HK-2 (cell line): Measurements from ENCODE around the gene PPIE.
"Not testable (repeated sequence)": the region's sequence is repeated elsewhere in the genome, so short reads cannot be mapped to it uniquely, and the experiment has no call there.

Source experiments
- DNase-seq: peaks from one replicate; pipeline ENCODE4 v3.0.0-alpha.2; 2018; ENCODE audit not compliant: unreplicated experiment

The PPIE gene

DNA sequence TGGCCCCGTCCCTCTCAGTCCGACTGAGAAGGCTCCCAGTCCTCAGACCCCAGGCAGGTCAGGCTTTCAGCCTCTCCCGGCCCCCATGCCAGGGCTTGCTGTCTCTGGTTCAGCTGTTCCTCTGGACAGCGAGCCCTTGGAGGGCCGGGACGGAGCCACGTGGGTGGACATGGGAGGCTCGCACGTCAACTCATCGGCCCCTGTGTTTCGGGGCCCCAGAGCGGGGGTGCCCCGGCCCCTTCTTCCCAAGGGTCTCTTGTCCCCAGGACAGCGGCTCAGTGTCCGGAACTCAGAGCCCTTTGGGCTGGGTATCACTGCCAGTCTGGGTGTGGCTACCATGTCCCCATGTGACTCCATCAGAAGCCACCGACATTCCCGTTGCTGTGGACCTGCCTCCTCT, 39.2 kb downstream of the PPIE start:
- not testable (repeated sequence) for DNase-seq

DNA sequence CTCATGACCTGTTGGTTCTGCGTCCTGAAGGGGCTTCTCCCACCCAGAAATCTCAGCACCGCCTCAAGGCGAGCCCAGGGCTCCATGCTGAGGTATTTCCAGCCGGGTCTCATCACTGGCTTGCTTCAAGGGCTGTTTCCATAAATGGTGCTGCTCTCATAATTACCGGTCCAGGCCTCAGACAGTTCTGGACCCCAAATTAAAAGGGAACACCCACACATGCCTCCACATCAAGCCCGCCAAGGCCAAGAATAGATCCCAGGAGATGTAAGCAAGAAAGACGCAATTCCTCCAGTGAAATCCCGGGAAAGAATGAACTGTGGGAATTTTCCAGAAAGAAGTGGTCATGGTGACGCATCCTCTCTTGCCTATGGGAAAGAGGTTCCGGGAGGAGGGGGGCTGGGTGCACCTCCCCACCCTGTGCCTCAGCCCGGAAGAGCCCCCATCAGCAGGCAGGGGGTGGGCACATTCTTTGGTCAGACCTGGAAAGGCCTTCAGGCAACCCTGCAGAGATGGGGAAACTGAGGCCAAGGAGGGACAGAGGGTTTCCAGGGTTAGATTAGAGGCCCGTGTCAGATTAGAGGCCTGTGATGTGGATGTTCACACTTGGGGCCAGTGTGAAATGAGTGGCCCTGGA, 39.9 kb downstream of the PPIE start:
- DNase-seq, result not testable (repeated sequence)

DNA sequence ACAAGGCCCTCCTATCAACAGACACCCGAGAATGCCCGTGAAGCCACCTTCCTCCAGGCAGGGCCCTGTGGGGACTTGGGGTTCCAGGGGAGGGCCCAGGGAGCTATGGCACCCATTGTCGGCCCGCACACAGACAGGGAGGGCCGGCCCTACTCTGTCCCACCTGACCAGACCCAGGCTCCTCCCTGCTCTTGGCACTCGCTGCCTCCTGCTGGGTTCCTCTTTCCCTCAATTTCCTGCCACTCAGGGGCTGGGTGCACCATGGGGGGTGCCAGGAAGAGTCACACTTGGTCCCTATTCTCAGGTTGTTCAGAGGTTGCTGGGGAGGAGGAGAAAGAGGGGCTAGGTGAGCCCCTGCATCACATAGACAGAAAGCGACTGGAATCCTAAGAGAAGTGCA, 40.5 kb downstream of the PPIE start:
- DNase-seq, result no peak

DNA sequence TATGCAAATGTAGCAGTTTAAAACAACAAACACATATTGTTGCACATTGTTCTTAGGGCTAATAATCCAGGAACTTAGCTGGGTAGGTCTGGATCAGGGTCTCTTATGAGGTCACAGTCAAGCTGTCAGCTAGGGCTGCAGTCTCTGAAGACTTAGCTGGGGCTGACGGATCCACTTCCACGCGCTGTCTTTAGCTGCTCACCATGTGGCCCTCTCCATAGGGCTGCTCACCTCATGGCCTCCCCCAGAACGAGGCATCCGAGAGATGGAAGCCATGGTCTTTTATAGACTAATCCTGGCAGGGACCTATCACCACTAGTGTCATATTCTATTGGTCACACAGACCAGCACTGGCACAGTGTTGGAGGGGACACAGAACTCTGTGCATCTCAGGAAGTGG, 41.1 kb downstream of the PPIE start:
- no peak for DNase-seq

DNA sequence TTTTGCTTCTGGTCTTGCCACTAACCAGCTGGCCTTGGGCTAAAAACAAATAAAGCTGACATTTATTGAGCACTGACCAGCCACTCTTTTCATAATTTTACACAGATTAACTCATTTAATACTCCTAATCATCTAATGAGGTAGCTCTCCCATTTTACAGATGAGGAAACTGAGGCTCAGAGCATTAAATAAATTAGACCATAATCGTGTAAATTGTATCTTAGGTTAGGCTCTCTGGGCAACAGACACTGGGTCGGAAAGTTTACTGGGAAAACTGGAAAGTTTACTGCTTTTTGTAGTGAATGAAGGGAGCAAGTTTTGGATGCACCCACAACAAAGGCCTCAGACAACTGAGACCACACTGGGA, 42.6 kb downstream of the PPIE start:
- DNase-seq, result no peak

DNA sequence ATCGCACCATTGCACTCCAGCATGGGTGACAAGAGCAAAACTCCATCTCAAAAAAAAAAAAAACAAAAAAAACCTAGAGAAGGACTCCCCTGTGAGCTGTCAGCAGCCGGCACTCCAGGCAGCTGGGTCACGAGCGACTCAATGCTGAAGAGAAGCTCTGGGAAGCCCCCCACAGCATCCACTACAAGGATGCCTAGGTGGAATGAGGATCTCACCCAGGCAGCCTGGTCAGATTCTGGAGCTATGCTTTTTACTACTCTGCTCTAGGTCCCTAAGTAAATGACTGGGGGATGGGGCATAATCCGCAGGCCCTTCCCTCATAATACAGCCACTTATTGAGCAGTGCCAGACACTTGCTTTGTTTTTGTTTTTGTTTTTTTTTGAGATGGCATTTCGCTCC, 43.4 kb downstream of the PPIE start:
- DNase-seq, result no peak

DNA sequence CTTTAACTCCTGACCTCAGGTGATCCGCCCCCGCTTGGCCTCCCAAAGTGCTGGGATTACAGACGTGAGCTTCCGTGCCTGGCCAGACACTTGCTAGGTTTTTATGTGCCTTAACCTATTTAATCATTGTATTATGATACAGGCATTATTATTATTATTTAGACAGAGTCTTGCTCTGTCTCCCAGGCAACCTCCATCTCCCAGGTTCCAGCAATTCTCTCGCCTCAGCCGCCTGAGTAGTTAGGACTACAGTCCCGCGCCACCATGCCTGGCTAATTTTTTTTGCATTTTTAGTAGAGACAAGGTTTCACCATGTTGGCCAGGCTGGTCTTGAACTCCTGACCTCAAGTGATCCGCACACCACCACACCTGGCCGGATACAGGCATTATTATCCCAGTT, 44.0 kb downstream of the PPIE start:
- DNase-seq, result not testable (repeated sequence)

DNA sequence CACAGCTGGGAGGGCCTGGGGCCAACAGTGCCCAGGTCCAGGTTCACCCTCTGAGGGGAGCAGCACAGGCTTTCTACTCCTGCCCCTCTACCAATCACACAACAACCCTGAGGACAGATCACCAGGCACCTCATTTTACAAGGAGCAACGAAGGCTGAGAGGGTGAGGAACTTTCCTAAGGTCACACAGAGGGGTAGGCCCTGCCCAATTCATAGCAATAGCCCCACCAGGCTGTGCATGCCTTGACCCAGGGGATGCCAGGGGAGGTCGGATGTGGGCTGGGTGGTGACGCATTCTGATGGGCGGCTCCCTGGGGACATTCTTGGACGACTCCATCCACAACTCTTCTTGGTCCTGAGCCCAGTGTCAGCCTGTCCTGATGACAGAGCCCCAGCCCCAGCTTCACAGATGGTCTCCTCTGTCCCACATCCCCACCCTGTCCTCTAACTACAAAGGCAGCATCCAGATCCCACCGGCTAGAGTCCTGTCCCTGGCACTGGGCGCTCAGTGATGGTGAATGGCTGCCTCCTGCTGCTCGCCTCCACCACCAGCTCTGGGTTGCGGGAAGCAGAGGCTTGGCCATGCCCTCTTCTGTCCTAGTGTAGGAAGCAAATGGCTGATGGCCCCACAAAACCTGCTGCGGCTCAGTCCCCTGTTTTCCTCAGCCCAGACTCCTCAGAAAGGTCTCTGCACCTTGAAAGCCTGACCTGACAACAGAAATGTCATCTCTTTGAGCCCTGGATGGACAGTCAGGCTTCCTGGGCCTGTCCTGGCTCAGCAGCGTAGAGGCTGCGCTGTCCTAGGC, 47.8 kb downstream of the PPIE start:
- not testable (repeated sequence) for DNase-seq

DNA sequence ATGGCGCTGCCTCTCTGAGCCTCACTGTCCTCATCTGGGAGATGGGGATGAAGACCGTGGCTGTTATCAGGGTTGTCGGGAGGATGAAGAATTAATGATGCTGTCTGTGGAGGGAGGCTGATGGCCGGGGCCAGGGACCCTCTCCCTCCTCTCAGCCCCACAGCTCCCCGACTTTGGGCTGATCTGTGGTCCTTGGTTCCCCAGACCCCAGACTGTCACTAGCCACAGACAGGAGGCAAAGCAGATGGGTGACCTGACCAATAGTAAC, 48.4 kb downstream of the PPIE start:
- not testable (repeated sequence) for DNase-seq

DNA sequence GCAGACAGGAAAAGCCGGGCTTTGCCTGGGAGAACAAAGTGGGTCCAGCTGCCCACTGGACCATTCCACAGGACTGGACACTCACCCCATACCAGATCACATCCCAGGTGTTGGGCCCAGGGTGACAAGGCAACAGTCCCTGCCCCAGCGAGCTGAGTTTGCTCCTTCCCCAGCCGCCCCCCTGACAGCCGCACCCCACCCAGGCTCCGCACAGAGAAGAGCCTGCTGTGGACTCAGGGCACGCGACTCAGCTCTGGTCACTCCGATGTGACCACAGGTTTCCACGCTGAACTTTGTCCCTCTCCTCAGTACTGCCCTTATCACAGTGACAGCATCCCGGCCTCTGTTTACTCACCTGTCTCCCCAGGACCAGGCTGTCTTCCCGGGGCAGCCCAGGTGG, 48.8 kb downstream of the PPIE start:
- DNase-seq, result no peak

DNA sequence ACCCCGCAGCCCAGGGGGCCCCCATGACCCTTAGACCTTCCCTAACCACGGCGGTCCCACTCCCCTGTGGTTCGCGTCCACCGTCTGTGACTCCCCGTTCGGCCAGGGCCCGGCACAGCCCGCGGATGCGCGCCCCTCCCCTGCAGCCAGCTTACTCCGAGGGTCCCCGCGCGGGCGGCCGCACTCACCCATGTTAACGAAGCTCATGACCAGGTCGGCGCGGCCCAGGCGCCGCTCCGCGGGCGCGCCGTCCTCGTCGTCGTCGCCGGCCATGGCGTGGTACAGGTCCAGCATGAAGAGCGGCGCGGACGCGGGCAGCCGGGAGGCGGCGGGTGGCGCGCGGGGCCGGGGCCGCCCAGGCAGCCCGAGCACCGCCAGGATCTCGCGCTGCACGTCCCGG, 49.3 kb downstream of the PPIE start:
- not testable (repeated sequence) for DNase-seq

DNA sequence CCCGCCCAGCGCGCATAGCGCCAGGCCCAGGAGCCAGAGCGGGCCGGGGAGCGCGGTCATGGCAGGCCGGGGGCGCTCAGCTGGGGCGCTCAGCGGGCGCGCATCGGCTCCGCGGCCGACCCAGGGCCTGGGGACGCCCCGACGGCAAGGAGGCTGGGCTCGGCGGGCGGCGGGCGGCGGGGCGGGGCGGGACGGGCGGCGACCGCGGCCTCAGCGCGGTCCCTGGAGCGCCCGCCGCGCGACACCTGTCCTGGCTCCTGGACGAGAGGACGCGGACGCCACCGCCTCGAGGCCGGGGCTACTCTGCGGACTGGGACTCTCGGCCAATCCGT, 49.7 kb downstream of the PPIE start:
- DNase-seq, result no peak

DNA sequence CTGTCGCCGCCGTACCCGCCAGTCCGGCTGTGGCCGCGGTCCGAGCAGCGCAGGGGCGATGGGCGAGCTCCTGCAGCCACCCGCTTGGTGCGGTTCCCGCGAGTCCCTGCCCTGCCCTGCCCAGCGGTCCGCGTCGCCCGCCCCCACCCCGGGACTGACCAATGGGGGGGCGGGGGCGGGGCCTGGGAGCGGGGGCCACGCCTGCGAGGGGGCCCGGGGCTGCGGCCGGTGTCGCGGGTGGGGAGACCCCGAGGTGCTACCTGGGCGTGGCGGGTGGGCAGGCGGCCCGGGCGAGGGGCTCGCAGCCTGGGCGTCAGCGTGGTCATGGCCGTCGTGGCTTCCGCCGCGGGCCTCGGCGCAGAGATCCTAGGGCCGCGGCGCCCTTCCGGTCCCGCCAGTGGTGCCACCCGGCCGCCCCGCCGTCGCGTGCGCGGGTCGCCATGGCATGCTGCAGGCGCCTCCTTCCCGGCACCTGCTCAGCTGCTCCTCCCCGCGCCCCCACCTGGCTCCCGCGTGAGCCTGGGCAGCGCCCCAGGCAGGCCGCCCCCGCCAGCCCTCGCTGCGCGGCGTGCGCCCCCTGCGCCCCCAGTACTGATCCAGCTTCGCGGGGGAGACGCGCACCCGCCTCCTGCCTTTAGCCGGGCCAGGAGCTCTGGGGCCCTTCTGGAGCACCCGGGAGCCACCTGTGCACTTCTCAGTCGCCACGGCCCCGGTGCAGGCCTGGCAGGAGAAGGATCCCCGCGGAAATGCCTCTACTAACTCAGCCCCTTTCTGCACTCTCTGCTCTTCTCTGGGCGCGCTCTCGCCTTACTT, 50.3 kb downstream of the PPIE start, which contains the start of gene BMP8B:
Gene BMP8B (minus strand): TSS at position 108 of the 813 bp plus-strand sequence. CDS start 380 bp downstream, outside the sequence.
- peak; percentile 84 for DNase-seq

DNA sequence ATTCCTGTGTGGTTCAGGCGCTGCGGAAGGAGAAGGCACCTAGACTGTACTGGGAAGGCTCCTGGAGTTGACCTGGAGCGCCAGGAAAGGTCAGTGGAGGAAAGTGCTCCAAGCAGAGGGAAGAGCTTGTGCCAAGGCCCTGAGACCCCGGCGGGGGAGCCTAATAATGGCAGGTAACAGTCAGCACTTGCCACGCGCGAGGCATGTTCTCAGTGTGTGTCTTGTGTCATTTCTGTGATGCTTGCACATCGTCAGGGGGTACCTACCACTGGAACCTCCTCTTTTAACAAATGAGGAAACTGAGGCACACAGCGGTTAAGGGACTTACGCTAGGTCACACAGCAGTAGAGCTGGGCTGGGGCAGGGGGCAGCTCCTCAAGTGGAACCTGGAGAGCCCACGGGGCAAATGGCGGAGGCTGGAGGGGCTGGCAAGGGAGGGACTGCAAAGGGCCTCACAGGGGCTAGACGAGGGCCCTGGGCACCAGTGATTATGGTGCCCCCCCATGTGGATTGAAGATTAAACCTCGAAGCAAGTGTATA, 51.0 kb downstream of the PPIE start:
- no peak for DNase-seq

DNA sequence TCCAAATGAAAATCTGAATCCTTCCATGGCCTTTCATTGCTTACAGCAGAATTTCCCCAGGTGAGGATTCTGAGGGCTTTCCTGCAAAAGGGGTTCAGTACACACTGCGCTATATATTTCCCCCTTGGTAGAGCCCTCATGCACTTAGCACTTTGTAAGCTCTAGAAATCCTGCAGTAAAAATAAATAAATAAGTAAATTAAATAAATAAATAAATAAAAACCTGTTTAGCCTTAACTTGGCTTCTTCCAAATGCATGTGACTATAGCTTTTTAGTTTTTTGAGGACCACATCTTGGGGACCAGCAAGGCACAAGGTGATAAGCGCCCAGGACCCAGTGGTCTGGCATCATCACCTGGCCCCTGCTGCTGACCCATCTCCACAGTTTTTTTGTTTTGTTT, 53.2 kb downstream of the PPIE start:
- no peak for DNase-seq

DNA sequence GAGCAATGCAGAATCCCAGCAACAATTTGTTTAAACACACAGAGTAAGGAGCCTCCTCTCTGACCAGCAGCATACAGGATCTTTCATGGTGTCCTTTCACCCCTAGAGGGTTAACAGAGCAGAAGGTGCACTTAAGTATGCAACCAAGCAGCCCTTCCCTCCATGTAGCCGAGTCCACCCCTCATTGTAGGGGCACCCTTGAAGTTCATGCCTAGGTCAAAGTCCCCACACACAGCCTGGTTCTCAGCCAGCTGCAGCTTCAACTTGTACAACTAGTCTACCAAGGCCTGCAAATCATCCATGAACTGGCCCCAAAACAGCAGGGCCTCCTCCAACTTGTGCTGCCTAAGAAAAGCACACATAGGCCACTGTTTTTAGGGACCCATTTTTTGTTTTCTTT, 57.0 kb downstream of the PPIE start:
- no peak for DNase-seq

DNA sequence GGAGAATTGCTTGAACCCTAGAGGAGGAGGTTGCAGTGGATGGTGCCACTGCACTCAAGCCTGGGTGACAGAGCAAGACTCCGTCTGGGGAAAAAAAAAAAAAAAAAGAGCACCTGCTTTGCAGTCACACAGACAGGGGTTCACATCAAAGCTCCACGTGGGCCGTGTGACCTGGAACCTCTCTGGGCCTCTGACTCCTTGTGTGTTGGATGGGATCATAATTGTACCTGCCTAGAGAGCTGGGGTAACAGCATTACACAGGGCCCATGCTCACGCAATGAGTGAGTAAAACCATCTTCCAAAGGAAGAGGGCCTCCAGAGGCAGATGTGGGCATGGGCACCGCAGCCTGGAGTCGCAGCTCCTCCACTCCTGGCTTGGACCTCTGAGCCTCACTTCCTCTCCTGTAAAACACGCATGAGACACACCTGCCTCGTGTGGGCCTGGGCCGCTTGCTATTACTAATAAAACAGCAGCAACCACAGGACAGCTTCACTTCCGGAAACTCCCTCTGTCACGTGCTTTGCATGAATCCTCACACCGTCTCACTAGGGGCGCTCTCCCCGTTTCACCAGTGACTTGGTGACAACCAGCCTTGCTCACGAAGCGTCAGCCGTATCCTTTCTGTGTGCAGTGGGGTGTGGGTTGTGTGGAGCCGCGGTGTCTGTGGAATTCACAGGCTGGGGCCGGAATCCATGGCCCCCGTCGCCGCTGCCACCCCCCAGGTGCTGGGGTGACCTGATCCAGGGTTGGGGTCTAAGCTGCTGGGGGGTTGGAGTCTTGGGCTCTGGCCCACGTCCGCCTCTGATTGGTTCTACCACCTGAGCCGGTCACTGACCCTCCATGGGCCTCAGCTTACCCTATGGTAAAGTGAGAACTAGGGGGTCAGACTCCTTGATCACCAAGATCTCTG, 60.4 kb downstream of the PPIE start:
- DNase-seq, result peak; percentile 94

DNA sequence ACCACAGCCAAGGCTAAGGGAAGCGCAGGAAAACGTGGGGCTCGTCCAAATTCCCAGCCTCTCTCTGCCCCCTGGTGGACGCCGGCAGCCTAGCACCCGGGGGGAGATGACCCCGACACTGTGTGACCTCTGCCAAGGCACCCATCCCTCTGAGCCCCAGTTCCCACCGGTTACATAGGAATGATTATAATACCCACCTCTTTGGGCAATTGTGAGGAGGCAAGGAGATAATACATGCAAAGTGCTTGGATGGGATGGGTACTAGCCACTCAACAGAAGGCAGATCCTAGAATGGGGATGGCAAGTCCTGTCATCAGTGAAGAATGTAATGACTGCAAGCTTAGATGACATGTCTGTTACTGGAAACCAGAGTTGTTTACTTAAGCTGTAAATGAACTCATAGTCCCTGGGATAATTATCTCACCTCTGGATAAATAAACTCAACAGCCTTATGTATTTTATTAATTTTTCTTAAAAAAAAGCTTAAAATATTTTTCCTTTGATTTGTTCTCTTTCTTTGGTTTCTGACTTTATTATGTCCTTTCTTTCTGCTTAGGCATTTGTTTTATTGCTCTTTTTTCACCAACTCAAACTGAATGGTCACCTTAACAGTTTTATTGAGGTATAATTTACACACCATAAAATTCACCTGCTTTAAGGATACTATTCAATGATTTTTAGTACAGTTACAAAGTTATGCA, 61.2 kb downstream of the PPIE start:
- peak; percentile 87 for DNase-seq

DNA sequence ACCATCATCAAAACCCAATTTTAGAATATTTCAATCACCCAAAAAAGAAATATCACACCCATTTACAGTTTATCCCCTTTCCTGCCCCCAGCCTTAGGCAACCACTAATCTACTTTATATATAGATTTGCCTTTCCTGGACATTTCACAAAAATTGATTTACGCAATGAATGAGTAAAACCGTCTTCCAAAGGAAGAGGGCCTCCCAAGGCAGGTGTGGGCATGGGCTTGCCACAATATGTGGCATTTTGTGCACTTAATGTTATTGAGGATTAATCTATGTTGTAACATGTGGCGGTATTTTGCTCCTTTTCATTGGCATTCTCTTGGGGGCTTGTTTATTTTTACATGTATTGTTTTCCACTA, 61.8 kb downstream of the PPIE start:
- DNase-seq, result no peak

DNA sequence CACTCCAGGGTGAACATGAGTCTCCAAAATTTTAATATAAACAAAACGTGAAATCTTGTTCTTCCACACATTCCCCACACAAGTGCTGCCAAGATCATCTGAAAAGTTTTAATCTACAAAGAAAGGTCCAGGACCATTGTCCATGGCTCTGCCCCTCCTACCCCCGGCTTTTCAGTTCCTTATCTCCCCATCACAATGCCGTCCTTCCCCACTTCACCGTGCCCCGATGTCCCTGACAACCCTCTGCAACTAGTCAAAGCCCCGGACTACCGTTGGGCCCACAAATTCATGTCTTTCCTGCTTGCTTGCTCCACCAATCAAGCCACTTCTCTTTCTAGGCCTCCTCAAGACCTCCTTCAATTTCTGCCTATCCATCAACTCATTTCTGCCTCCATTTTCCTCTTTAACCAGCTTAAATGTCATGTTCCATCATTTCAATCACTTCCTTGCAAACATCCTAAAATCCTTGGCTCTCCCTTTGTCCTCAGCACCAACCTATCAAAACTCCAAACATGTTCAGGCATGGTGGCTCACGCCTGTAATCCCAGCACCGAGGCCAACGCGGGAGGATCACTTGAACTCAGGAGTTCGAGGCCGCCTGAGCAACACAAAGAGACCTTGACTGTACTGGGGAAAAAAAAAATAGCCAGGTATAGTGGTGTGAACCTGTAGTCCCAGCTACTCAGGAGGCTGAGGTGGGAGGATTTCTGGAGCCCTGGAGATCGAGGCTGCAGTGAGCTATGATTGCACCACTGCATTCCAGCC, 64.0 kb downstream of the PPIE start:
- DNase-seq, result no peak
